SK-N-MC (cell line): Measurements from ENCODE around the gene TUBB2A.

Experiments used
- EZH2 ChIP-seq: fragments of 200-600 bp; sonication (generic); IDR thresholded peaks from one replicate; pipeline ENCODE4 v1.6.1; 2017; ENCODE audit warnings: antibody characterized with exemption
- FOXP2 ChIP-seq: optimal IDR thresholded peaks from 2 replicates; pipeline ENCODE3; 2011; ENCODE audit warnings: mild to moderate bottlenecking, moderate library complexity; ENCODE audit not compliant: insufficient read depth; ENCODE audit errors: extremely low read length, control extremely low read depth
- POLR2AphosphoS5 ChIP-seq: IDR thresholded peaks from 2 replicates; pipeline ENCODE4 v1.6.1; 2012; ENCODE audit warnings: mild to moderate bottlenecking, low read depth, low read length, borderline replicate concordance

- TF ChIP-seq POLR2AphosphoS5 = no peak
- no peak for TF ChIP-seq EZH2
- no peak for TF ChIP-seq FOXP2
These were observed 17.1 kb downstream of the TUBB2A start for GRCh38 chr6:3140201-3140600.
